SK-N-SH (cell line): ENCODE measurements around the gene ATP5PD. TPM values are rescaled to one million over a fixed set of nuclear protein-coding genes. Genes with fewer than 3 reads are reported as not detected.
"Not testable (repeated sequence)": the region's sequence is repeated elsewhere in the genome, so short reads cannot be mapped to it uniquely, and the experiment has no call there.

Experiments used
- CTCF ChIA-PET: fragments of 300-600, 350-600 bp; formaldehyde crosslinking; extraction: SDS; loops from one replicate; lab custom pipeline; 2021; lab: Yijun Ruan, JAX
- POLR2A ChIA-PET: fragments of 350-600 bp; sonication (Branson Sonifier 250); formaldehyde crosslinking; extraction: SDS; loops from one replicate; lab custom pipeline; 2020; ENCODE audit warnings: antibody characterized with exemption, inconsistent platforms; lab: Yijun Ruan, JAX
- DNase-seq: peaks from one replicate; pipeline ENCODE4 v3.0.0; 2012
- H2AFZ ChIP-seq: fragments of 200-600 bp; sonication (generic); 2 replicates; pipeline ENCODE4 v1.8.1; 2016; ENCODE audit warnings: antibody characterized with exemption, mild to moderate bottlenecking, low read depth
- H3F3A ChIP-seq: fragments of 200-600 bp; sonication (generic); replicated peaks from 2 replicates; pipeline ENCODE3; 2016; ENCODE audit warnings: antibody characterized with exemption, mild to moderate bottlenecking; ENCODE audit not compliant: insufficient read depth
- H3K27ac ChIP-seq, 2 experiments: fragments of 200-500 bp in 1 of 2; fragments of 200-600 bp in 1 of 2; sonication (Bioruptor generic) in 1 of 2; sonication (generic), shearing (Covaris generic) in 1 of 2; 2 replicates each; pipeline versions ENCODE4 v1.5.1 to v1.6.1; 2014 to 2016; ENCODE audit warnings: low read depth in 2 of 2, inconsistent platforms in 1 of 2, low read length in 1 of 2, mild to moderate bottlenecking in 1 of 2, mixed read lengths in 1 of 2
- H3K27me3 ChIP-seq: fragments of 200-600 bp; sonication (generic), shearing (Covaris generic); 2 replicates; pipeline ENCODE4 v1.6.1; 2016; ENCODE audit warnings: mixed run types; ENCODE audit not compliant: insufficient read depth
- H3K36me3 ChIP-seq, 2 experiments: fragments of 200-500 bp in 1 of 2; fragments of 200-600 bp in 1 of 2; sonication (Bioruptor generic) in 1 of 2; sonication (generic) in 1 of 2; replicated peaks in 1 of 2; 2 replicates each; pipeline versions ENCODE3 to v1.5.1; 2014 to 2016; ENCODE audit warnings: low read length in 1 of 2, mild to moderate bottlenecking in 1 of 2; ENCODE audit not compliant: insufficient read depth in 2 of 2, control insufficient read depth in 1 of 2
- H3K4me1 ChIP-seq, 2 experiments: fragments of 200-500 bp in 1 of 2; fragments of 200-600 bp in 1 of 2; sonication (Bioruptor generic) in 1 of 2; sonication (generic), shearing (Covaris generic) in 1 of 2; 2 replicates each; pipeline versions ENCODE4 v1.5.1 to v1.6.1; 2014 to 2016; ENCODE audit warnings: low read depth in 1 of 2, low read length in 1 of 2, mixed run types in 1 of 2; ENCODE audit not compliant: insufficient read depth in 2 of 2, control insufficient read depth in 1 of 2
- H3K4me2 ChIP-seq: fragments of 200-600 bp; sonication (generic), shearing (Covaris generic); 2 replicates; pipeline ENCODE4 v1.6.1; 2017; ENCODE audit warnings: mixed run types
- H3K4me3 ChIP-seq, 2 experiments: fragments of 200-500 bp in 1 of 2; fragments of 200-600 bp in 1 of 2; sonication (Bioruptor generic) in 1 of 2; sonication (generic), shearing (Covaris generic) in 1 of 2; 2 replicates each; pipeline versions ENCODE4 v1.5.1 to v1.8.1; 2014 to 2016; ENCODE audit warnings: low read depth in 2 of 2, inconsistent platforms in 1 of 2, low read length in 1 of 2, mild to moderate bottlenecking in 1 of 2, mixed read lengths in 1 of 2, moderate library complexity in 1 of 2
- H3K79me2 ChIP-seq: fragments of 200-600 bp; sonication (generic); 2 replicates; pipeline ENCODE4 v1.8.1; 2017; ENCODE audit warnings: mild to moderate bottlenecking; ENCODE audit not compliant: insufficient read depth
- H3K9ac ChIP-seq: fragments of 200-600 bp; sonication (generic); 2 replicates; pipeline ENCODE4 v1.6.1; 2017; ENCODE audit warnings: mixed run types
- H3K9me2 ChIP-seq: fragments of 200-600 bp; sonication (generic); 2 replicates; pipeline ENCODE4 v1.6.1; 2017; ENCODE audit warnings: mixed run types
- H3K9me3 ChIP-seq: fragments of 200-600 bp; sonication (generic); 2 replicates; pipeline ENCODE4 v1.6.1; 2017; ENCODE audit warnings: mixed run types, mild to moderate bottlenecking, moderate library complexity
- H4K20me1 ChIP-seq: fragments of 200-600 bp; sonication (generic); 2 replicates; pipeline ENCODE4 v1.6.1; 2017; ENCODE audit warnings: mild to moderate bottlenecking, mixed run types; ENCODE audit not compliant: insufficient read depth
- MXI1 ChIP-seq: IDR thresholded peaks from 2 replicates; pipeline ENCODE4 v1.6.1; 2012; ENCODE audit warnings: mild to moderate bottlenecking, low read depth, low read length, improper control_type of control experiment
- SMC3 ChIP-seq: IDR thresholded peaks from 2 replicates; pipeline ENCODE4 v1.6.1; 2012; ENCODE audit warnings: low read depth, low read length, improper control_type of control experiment
- WGBS: methylation state at CpG from one replicate; pipeline ENCODE4 v1.1.6; 2017; ENCODE audit warnings: low lambda C conversion rate; 5-methylcytosine and 5-hydroxymethylcytosine counted together
- polyA plus RNA-seq, 3 experiments: library from polyadenylated mRNA; depleted of rRNA; stranded (reverse); fragments of >200 nt; gene quantifications; 2 replicates each; pipeline ENCODE4 v1.2.3, GENCODE V29; 2012
- TF ChIP-seq, protein P1 (sequence below): IDR thresholded peaks from 2 replicates; pipeline ENCODE4 v1.6.1; 2012; ENCODE audit warnings: mild to moderate bottlenecking, low read depth, low read length, moderate library complexity

ATP5PD gene
- polyA plus RNA-seq, 1 of the 3 experiments (the other 2 are of a cell fraction) = 354 TPM

DNA sequence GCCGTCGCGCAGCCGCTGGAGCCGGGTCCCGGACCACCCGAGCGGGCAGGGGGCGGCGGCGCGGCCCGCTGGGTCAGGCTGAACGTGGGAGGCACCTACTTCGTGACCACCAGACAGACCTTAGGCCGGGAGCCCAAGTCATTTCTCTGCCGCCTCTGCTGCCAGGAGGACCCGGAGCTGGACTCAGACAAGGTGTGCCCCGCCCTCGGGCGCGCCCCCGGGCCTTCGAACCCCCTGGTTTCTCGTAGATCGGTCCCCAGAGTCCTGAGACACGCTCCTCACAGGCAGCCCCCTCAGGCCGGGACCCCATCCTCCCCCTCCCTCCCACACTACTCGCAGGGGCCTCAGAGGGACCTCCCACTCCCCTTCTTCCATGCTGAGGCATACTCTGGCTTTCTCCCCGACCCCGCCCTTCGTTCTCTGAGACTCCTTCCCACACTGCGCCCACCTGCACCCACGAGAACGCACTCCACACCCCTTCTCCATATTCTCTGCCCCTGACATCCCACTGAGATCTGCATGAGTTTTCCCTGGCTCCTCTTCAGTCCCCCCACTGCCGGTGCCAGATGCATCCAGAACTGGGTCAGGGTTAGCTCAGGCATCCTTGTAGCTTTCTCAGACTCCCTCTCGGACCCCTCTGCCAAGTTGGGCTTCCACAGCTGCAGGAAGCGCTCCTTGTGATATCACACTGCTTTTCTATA lies 779 bp upstream of the ATP5PD start:
- Histone ChIP-seq H3K36me3 (peaks cover 20 to 30% of the 10 kb centered on the region in 2 experiments), H2AFZ (no peak overlapping the region; the same call in 1 of the 2 replicates), H3K27ac (peak overlapping the region in 1 of 2 experiments; percentile 76; a peak in 2 of 4 replicates), H3K9me3 (no peaks in the 10 kb centered on the region), H3K9ac (peak overlapping the region; percentile 72), H3K27me3 (no peaks in the 10 kb centered on the region), H4K20me1 (no peaks in the 10 kb centered on the region), H3K4me1 (peaks cover 7 to 15% of the 10 kb centered on the region in 2 experiments; a peak in 2 of 4 replicates), H3K9me2 (no peaks in the 10 kb centered on the region), H3F3A (peaks cover 14% of the 10 kb centered on the region), H3K79me2 (peaks cover 81% of the 10 kb centered on the region), H3K4me3 (peak overlapping the region; percentile 87 to 92), H3K4me2 (peak overlapping the region; percentile 99)
- CTCF ChIA-PET = interaction anchor here (0.6 to 3.1 kb wide), 12 partner anchors 16 to 224 kb away, joined by 3 to 19 read pairs (median 4); partner anchors contain the start of genes FADS6, MIF4GD, NT5C and SLC16A5
- DNase-seq = no peak
- peak; percentile 53; the same call in 1 of the 2 replicates for TF ChIP-seq MXI1
- TF ChIP-seq, protein P1, sequence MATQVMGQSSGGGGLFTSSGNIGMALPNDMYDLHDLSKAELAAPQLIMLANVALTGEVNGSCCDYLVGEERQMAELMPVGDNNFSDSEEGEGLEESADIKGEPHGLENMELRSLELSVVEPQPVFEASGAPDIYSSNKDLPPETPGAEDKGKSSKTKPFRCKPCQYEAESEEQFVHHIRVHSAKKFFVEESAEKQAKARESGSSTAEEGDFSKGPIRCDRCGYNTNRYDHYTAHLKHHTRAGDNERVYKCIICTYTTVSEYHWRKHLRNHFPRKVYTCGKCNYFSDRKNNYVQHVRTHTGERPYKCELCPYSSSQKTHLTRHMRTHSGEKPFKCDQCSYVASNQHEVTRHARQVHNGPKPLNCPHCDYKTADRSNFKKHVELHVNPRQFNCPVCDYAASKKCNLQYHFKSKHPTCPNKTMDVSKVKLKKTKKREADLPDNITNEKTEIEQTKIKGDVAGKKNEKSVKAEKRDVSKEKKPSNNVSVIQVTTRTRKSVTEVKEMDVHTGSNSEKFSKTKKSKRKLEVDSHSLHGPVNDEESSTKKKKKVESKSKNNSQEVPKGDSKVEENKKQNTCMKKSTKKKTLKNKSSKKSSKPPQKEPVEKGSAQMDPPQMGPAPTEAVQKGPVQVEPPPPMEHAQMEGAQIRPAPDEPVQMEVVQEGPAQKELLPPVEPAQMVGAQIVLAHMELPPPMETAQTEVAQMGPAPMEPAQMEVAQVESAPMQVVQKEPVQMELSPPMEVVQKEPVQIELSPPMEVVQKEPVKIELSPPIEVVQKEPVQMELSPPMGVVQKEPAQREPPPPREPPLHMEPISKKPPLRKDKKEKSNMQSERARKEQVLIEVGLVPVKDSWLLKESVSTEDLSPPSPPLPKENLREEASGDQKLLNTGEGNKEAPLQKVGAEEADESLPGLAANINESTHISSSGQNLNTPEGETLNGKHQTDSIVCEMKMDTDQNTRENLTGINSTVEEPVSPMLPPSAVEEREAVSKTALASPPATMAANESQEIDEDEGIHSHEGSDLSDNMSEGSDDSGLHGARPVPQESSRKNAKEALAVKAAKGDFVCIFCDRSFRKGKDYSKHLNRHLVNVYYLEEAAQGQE = no peak
- no peak for TF ChIP-seq SMC3
- WGBS = 2% methylated on average over 12 of the region's 38 CpGs
- POLR2A ChIA-PET = interaction anchor here (0.6 to 2.2 kb wide), 7 partner anchors 12 to 86 kb away, joined by 3 to 6 read pairs (median 4); partner anchors contain the start of genes HID1 and MRPL58

DNA sequence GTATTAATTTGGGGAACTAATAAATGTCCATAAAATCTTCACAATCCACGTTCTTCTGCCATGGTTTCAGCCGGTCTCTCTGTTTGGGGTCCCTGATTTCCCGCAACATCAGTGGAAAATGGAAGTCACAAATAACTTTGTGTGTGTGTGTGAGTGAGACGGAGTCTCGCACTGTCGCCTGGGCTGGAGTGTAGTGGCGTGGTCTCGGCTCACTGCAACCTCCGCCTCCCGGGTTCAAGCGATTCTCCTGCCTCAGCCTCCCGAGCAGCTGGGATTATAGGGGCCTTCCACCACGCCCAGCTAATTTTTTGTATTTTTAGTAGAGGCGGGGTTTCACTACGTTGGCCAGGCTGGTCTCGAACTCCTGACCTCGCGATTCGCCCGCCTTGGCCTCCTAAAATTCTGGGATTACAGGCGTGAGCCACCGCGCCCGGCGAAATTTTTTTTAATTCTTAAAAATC lies 793 bp downstream of the ATP5PD start:
- H3K9me3 ChIP-seq = not testable (repeated sequence)

More for the DNA sequence above, 793 bp downstream of the ATP5PD start:
- H3K27me3 ChIP-seq, H3K9me2 ChIP-seq, H4K20me1 ChIP-seq, DNase-seq: not testable (repeated sequence)
- Histone ChIP-seq H3K36me3 (peaks cover 20 to 27% of the 10 kb centered on the region in 2 experiments), H3K4me3 (peak overlapping the region; percentile 92 to 97), H2AFZ (peak overlapping the region; percentile 83; the same call in 1 of the 2 replicates), H3K27ac (peak overlapping the region; percentile 90 to 92; a peak in 3 of 4 replicates), H3K4me2 (peak overlapping the region; percentile 92), H3K4me1 (peaks cover 7 to 15% of the 10 kb centered on the region in 2 experiments; a peak in 2 of 4 replicates), H3K9ac (peak overlapping the region; percentile 94), H3K79me2 (peaks cover 72% of the 10 kb centered on the region), H3F3A (peaks cover 14% of the 10 kb centered on the region)
- POLR2A ChIA-PET = interaction anchor here (0.5 to 2.2 kb wide), 6 partner anchors 11 to 555 kb away, joined by 3 to 8 read pairs (median 4); partner anchors contain the start of genes HID1 and MRPL58
- CTCF ChIA-PET = interaction anchor here (0.9 to 1.9 kb wide), 3 partner anchors 59 to 85 kb away, joined by 3 to 9 read pairs (median 7); partner anchors contain the start of gene NT5C
- whole genome bisulfite sequencing = 21% methylated on average over 25 of the region's 25 CpGs
